Measurements from ENCODE around the gene RPL29.

RPL29 gene

DNA sequence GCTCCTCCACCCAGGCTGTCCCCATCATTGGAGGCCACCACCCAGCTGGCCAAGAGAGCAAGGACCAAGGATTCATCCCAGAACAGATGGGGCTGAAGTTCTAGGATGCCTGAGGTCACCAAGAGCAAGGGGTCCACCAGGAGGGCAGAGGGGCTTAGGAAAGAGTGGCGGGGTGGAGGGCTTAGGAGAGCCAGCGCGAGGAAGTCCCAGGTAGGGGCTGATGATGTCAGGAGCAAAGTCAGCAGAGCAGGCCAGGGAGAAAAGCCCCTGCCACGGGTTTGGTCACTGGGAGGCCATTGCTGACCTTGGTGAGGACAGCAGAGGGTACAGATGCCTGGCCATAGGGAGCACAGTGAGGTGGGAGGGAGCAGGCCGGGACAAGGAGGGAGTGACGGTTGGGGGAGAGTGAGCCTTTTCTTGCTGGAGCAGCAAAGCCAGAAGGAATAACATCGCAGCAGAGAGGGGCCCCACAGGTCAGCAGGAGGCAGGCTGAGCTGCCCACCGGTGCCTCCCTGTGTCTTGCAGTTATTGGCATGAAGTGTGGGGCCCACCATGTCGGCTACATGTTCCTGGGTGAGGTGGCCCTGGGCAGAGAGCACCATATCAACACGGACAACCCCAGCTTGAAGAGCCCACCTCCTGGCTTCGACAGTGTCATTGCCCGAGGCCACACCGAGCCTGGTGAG, 48.3 kb downstream of the RPL29 start:
- no peak for DNase-seq (ENCODE audit: low read depth in 2 of 2, low spot score in 1 of 2)

DNA sequence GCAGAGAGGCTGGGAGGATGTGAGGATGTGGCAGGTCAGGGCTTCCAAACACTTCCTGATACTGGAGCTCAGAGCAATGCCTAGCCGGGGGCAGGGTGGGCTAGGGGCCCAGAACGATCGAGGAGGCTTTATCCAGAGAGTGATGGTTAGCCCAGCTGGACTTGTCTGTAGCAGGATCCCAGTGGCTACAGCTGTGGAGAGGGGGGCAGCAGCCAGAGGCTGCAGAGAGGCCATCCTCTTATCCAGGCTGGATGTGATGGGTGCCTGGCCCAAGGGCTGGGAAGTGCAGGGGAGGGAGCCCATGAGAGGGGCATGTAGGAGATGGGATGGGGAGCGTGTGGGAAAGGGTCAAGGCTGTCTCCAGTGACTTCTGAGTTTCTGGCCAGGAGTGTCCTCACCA, 48.9 kb downstream of the RPL29 start:
- no peak for DNase-seq (ENCODE audit: low read depth in 2 of 2, low spot score in 1 of 2)

DNA sequence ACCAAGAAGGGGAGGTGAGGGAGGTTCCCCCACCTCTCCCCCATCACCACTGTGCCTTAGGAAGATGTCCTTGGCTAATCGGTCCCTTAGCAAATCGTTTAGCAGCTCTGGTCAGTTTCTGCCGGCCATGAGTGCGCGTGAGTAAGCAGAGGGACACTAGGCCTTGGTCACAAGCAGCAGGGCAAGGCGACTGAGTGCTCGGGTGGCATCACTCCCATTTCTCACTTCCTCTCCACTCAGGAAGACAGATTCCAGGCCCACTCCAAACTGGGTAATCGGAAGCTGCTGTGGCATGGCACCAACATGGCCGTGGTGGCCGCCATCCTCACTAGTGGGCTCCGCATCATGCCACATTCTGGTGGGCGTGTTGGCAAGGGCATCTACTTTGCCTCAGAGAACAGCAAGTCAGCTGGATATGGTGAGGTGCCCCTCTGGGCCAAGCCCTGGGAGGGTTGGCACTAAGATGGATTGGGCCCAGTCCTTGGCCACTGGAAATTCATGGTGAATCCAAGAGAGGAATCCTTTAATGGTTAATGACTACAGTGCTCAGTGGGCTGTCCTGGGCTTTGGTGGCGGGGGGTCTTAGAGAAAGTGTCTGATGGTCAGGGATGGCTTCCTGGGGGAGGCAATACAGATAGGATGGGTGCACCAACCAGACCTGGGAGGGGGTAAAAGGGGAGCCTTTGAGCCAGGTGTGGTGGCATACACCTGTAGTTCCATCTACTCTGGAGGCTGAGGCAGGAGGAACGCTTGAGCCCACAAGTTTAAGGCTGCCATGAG, 49.6 kb downstream of the RPL29 start:
- DNase-seq (ENCODE audit: low read depth in 2 of 2, low spot score in 1 of 2): no peak

DNA sequence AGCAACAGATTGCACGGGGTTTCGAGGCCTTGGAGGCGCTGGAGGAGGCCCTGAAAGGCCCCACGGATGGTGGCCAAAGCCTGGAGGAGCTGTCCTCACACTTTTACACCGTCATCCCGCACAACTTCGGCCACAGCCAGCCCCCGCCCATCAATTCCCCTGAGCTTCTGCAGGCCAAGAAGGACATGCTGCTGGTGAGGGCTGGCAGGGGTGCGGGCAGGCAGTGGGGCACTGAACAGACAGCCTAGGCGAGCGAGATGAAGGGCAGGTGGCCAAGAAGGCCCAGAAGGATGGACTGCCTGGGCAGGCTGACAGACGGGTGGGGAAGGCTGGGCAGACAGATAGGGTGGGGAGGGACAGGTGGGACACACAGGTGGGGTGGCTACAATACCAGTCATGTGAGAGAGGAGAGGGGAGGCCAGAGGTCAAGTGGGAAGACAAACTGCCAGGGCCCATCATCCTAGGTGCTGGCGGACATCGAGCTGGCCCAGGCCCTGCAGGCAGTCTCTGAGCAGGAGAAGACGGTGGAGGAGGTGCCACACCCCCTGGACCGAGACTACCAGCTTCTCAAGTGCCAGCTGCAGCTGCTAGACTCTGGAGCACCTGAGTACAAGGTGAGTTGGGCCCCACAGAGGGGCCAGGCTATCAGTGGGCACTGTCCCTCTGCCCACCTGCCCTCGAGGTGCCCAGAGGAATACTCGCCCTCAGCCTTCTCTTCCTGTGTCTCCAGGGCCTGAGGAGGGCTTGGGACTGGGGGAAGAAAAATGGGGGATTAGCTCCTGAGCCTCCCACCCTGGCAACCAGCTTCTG, 50.5 kb downstream of the RPL29 start:
- DNase-seq (ENCODE audit: low read depth in 2 of 2, low spot score in 1 of 2): no peak

DNA sequence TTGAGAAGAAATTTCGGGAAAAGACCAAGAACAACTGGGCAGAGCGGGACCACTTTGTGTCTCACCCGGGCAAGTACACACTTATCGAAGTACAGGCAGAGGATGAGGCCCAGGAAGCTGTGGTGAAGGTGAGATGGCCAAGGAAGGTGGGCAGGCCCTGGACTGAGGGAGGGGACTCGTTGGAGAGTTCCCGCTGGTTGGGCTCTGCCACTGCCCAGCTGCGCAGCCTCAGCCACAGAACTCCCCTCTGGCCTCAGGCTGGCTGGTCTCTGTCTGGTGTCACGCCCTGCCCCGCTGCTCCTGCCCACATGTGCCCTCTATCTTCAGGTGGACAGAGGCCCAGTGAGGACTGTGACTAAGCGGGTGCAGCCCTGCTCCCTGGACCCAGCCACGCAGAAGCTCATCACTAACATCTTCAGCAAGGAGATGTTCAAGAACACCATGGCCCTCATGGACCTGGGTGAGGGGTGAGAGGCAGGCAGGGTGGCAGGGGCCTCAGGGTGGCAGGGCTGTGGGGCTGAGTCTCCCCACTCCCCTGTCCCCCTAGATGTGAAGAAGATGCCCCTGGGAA, 51.2 kb downstream of the RPL29 start:
- DNase-seq (ENCODE audit: low read depth in 2 of 2, low spot score in 1 of 2): no peak

Data from stimulated activated CD8-positive, alpha-beta memory T cell treated with anti-CD3 and anti-CD28 coated beads, Interleukin-4, amount 100 ng/mL, for 4 hours (primary cell).